ENCODE results near the gene EXOC3L4.

The EXOC3L4 gene

DNA sequence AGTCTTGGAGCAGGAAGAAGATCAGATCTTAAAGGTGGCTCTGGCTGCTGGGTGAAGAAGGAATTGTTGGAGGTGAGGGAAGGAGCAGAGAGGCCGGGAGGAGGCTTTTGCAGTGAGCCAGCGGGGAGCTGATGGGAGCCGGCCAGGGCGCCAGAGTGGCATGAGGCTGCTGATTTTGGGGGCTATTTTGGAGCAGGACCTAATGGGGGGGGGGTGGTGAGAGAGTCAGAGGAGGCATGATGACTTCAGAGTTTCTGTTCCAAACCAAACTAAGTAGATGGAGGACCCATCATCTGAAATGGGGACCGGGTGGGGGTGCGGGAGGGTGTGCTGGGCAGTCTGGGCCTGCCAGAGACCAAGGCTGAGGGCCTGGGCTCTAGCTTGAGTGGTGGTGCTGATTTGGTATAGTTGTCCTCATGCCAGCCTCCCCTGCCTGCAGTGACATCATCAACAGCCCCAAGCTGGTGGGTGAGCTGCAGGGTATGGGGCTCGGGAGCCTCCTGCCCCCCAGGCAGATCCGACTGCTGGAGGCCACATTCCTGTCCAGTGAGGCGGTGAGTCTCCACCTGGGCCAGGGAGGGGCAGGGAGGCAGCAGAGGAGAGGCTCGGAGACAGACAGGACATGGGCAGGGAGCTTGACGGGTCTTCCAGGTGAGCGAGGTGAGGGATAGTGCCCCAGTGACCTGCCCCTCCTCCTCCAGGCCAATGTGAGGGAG, 34.9 kb downstream of the EXOC3L4 start:
- no peak for DNase-seq

DNA sequence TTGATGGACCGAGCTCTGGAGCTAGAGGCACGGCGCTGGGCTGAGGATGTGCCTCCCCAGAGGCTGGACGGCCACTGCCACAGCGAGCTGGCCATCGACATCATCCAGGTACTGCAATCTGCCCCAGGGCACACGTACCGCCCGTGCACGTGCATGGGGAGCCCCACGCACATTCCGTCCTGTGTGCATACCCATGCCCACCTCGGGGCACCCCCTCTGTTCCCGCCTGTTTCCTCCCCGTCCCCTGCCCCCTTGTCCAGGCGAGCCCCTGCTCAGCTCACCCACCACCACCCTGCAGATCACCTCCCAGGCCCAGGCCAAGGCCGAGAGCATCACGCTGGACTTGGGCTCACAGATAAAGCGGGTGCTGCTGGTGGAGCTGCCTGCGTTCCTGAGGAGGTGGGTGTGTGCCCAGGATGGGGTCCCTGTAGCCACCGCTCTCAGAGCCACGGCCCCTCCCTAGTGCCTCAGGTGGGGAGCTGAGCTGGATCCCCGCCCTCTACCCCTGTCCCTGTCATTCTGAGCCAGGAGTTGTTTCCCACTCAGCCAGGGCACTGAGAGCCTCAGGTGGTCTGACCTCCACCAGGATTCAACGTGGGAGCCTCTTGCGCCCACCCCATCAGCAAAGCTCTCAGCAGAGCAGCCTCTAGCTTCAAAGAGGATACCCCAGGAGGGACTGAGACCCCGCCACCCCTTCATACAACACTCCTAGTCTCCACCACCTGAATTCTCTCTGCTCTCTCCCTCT, 35.7 kb downstream of the EXOC3L4 start:
- DNase-seq = no peak

DNA sequence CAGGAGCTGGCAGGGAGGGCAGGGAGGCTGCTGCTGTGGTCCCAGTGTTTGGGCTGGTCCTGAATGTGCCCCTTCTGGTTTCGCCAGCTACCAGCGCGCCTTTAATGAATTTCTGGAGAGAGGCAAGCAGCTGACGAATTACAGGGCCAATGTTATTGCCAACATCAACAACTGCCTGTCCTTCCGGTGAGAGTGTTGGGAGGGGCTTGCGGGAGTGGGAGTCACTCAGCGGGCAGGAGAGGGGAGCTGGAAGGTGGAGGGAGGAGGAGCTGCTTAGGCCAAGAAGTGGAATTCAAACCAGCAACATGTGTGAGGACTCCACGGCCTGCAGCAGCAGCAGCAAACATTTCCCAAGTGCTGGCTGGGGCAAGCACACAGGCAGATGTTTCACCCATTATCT, 36.4 kb downstream of the EXOC3L4 start:
- no peak for DNase-seq

DNA sequence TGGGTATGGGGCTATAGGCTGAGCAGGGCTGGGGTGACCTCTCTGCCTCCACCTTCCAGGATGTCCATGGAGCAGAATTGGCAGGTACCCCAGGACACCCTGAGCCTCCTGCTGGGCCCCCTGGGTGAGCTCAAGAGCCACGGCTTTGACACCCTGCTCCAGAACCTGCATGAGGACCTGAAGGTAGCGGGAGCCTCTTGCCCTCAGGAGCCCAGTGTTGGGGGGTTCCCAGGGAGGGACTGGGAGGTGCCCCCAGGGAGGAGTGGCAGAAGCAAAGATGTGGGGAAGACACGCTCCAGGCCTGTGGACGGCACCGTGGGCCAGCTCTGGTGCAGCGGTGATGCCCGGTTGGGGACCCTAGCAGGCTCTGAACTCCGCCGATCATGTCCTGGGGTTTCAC, 37.1 kb downstream of the EXOC3L4 start:
- no peak for DNase-seq

DNA sequence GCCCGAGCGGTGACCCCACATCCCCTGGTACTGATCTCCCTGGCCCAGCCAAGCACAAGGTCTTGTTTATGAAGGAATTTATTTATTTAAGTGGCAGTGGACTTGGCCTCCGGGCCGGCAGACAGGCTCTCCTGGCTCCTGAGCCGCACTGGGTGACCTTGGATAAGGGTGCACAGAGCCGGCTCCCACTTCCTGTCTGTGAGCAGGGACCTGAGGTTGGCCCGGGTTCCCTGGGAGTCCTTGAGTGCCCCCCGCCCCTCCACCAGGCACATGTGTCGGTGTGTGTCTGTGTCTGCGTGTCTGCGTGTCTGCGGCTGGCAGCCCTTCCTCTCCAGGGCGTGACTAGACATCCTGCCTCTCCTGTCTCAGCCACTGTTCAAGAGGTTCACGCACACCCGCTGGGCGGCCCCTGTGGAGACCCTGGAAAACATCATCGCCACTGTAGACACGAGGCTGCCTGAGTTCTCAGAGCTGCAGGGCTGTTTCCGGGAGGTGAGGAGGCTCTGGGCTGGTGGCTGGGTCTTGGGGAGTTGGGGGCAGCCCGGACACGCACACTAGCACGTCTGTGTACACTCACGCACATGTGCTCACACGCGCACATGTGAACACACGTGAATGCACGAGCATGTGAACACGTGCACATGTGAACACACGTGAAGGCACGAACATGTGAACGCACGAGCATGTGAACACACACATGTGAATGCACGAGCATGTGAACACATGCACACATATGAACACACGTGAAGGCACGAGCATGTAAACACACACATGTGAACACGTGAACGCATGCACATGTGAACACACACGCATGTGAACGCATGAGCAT, 38.1 kb downstream of the EXOC3L4 start:
- DNase-seq = no peak

DNA sequence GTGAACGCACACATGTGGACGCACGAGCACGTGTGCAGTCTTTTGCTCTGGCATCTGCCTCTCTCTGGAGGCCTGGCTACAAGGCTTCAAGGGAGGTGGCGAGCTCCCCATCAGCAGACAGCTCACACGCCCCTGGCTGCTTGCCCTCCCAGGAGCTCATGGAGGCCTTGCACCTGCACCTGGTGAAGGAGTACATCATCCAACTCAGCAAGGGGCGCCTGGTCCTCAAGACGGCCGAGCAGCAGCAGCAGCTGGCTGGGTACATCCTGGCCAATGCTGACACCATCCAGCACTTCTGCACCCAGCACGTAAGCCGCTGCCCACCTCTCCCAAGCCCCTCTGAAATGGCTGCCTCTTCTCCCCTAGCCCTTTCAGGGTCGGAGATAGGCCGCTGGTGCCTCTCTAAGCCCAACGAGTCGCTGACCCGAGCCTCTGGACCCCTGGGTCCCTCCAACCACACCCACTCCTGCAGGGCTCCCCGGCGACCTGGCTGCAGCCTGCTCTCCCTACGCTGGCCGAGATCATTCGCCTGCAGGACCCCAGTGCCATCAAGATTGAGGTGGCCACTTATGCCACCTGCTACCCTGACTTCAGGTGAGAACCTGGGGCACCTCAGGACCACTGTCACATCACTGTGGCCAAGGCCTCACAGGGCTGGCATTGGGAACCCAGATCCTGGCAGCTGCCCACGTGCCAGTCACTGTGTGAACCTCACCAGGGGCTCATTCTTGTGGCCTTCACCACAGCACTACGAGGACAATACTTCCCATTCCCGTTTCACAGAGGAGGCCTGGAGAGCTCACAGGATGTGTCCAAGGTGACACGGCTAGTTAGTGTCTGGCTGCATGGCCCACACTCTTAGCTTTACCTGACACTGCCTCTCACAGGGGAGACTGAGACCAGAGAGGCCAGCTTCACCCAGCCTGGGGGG, 39.0 kb downstream of the EXOC3L4 start:
- no peak for DNase-seq

DNA sequence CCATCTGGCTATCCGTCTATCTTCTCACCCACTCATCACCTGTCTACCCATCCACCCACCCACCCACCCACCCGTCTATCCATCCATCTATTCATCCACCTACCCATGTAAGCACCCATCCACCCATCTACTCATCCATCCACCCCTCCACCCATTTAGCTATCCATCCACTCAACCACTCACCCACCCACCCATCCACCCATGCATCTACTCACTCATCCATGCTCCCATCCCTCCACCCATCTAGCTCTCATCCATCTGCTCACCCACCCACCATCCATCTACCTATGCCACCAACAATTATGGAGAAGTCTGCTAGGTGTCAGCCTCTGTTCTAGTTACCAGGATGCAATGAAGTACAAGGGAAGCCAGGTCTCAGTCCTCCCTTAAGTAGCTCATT, 39.9 kb downstream of the EXOC3L4 start:
- no peak for DNase-seq

DNA sequence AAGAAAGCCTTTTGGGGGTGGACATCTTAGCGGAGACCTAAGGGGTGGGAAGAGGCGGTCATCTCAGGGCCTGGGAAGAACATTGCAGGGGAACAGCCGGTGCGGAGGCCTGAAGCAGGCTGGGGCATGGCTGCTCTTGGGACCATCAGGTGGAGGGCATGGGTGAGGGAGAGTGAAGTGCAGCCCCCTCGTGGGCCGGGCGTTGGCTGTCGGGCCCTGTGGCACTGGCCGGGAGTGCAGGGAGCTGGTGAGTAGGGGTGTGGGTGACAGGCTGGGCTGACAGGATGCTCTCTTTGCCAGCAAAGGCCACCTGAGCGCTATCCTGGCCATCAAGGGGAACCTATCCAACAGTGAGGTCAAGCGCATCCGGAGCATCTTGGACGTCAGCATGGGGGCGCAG, 40.4 kb downstream of the EXOC3L4 start:
- no peak for DNase-seq

DNA sequence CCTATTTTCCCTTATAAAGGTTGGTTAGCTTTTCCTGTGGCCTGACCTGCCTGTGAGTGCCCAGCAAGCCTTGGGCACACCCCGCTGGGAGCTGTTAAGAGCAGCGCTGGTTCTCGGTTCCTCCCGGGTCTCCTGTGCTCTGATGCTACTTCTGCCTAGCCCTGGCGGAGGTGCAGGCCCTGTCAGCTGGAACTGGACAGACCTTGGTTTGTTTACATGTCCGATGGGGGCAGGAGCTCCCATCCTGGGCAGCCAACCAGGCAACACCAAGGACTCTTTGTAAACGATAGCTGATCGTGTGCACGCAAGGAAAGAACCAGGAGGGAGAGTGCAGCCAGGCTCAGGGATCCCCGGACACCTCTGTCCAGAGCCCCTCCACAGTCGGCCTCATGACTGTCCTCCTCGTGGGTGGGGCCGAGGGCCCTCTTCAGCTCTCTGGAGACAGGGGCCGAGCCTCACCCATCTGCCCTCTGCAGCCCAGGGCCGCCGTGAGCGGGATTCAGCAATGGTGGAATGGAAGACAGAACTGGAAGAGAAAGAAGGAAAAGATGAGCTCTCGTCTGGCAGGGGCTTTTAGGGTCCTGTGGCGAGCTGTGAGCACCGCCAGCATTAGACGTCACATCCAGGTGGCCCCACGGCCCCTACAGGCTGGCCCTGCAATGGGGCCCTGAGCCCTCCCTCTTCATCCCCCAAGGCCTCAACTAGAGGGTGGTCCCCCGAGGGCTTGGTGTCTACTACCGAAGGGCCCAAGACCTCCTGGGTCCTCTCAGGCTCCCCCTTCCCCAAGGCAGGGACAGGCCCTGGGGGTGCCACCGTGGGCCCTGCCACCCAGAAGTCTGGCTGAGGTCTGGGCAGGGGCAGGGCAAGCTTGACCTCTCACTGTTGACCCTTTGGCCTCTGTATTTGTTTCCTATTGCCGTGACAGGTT, 41.1 kb downstream of the EXOC3L4 start:
- no peak for DNase-seq

DNA sequence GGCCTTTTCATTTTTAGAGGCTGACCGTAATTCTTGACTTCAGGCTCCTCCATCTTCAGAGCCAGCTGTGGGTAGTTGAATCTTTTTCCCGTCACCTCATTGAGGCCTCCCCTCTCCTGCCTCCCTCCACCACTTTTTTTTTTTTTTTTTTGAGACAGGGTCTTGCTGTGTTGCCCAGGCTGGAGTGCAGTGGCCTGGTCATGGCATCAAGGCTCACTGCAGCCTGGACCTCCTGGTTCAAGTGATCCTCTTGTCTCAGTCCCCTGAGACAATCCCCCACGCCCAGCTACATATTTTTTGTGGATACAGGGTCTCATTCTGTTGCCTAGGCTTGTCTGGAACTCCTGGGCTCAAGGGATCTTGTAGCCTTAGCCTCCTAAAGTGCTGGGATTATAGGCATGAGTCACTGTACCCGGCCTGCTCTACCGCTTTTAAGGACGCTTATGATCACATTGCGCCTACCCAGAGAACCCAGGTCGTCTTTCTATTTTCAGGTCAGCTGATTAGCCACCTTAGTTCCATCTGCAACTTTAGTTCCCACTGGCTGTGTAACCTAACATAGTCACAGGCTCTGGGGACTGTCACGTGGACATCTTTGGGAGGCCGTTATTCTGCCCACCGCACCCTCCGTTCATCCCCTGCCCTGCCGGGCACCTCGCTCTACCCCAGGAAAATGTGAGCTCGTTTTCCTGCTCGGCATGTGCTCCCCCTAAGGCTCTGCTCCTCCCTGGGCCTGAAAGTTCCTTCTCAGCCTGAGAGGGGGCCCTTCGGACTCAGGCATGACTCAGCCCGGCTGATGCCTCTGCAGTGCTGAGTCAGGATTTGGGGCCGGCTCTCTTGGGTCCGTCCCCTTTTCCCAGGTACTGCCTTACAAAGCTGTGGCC, 42.1 kb downstream of the EXOC3L4 start:
- DNase-seq = peak in 1 of 58 donors; percentile 17

DNA sequence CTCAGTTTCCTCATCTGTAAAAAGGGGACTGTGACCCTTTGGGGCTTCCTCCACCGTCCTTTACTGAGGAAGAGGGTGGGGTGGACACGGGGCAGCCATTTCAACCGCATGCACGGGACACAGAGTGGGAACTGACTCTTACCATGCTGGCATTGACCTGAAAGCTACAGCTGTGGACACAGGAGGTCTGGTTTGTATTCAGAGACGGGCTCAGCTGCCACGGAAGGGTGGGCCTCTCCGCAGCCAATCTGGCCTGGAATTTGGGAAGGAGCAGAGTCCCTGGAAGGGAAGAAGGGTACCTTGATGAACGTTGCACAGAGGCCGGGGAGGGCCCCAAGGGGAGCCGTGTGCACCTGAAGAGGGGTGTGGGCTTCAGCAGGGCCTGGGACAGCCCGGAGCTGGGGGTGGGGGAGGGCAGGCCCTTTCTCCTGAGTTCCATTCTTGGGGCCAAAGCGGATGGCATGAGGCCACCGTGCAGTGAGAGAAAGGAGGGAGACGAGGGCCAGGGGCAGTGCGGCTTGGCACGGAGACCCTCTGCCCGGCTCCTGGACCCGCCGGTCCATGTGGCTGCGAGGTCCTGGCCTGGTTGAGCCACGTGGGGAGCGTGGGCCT, 43.3 kb downstream of the EXOC3L4 start:
- DNase-seq = no peak

DNA sequence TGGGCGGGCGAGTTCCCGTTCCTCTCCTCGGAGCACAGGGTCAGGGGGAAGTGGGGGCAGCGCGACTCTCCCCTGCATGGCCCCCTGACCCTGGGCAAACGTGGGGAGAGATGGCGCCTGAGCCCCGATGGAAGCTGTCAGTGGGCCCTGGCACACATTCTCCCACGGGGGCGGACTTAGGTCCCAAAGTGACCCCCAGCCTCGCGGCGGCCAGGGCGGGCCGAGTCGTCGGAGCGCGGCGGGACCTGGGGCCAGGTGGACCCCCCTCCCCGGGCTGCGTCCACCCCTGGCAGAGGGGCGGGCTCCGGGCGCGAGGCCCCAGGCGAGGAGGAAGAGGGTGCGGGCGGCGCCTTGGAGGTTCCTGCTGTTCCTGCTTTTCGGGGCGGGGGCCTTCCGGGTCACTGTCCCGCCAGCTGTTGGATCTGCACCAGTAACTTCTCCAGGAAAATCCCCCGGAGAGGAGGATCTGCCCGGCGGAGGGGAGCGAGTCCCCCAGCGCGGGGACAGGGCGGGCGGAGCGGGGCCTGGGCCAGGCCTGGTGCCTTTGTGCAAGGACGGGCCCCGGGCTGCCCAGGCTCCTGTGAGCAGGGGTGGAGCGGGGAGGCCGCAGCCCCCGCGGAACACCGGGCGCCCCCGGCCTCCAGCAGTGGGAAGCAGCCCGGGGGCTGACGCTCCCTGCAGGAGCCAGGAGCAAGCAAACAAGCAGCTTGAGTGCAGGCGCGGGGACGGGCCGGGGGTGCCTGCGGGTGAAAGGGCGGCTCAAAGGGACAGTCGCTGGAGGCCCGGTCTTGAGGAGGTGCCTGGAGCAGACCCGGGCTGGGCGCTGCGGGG, 44.0 kb downstream of the EXOC3L4 start:
- no peak for DNase-seq

DNA sequence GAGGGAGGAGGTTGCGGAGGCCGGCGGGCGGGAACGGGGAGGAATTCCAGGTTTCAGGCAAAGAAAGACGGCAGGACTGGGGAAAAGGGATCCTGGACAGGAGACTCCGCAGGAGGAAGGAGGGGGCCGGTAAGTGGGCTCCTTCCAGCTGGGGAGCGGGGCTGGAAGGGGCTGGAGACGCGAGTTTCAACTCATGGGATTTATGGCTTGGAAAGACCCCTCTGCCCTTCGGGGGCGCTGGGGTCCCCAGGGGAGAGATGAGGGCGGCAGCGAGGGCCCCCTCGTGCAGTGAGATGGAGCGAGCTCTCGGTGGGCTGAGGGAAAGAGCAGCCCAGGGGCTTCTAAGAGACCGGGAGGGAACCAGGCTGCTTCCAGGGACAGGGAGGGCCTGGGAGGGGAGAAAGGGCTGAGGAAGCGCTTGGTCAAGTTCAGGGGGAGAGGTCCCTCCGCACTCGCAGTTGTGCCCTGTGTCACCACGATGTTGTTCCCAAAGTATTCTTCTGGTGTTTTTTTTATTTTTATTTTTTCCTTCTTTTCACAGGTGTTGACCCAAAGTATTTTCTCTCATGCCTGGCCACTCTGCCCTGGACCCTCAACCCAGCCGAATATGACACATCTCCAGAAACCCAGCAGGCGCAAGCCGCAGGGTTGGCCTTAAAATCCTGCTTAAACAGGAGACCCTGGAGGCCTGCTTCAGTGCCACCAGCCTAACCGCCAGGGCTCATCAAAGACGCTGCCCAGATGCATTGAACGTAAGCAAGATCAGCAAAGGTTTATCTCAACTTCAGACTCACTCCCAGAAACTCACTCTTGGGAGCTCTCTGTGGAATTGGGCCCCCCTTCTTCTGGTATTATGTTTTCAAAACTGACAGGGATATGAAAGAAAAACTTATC, 44.9 kb downstream of the EXOC3L4 start:
- DNase-seq = no peak

DNA sequence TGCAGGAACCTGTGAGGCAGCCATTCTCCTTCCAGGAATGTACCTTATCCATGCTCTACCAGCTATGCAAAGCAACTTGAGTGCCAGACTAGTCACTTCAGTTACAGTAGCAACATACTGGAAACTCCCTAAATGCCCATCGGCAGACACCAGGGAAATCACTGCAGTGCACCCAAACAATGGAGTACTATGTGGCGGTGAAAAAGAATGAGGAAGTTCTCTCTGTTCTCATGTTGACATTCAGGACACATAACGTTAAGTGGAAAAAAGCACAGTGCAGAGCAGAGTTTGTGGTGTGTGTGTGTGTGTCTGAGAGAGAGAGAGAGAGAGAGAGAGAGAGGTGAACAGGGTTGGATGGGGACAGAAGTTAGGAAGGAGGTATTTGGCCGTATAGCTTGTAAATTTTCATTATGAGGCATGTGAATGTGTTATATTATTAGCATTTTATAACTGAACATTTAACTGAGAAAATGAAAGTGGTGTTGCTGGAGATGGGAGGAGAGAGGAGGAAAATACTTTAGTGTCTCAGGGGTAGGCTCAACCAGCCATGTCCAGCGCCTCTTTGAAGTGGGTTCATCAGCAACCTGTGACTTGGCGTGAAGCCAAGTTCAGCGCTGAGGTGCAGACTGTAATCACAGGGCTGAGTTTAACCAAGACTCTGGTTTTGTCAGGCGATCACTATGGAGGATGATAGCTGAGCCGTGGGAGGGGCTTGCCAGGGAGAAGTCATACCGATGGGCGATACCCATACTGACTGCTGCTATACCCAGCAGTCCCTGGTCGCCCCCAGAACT, 46.0 kb downstream of the EXOC3L4 start:
- DNase-seq = peak in 1 of 58 donors; percentile 17

DNA sequence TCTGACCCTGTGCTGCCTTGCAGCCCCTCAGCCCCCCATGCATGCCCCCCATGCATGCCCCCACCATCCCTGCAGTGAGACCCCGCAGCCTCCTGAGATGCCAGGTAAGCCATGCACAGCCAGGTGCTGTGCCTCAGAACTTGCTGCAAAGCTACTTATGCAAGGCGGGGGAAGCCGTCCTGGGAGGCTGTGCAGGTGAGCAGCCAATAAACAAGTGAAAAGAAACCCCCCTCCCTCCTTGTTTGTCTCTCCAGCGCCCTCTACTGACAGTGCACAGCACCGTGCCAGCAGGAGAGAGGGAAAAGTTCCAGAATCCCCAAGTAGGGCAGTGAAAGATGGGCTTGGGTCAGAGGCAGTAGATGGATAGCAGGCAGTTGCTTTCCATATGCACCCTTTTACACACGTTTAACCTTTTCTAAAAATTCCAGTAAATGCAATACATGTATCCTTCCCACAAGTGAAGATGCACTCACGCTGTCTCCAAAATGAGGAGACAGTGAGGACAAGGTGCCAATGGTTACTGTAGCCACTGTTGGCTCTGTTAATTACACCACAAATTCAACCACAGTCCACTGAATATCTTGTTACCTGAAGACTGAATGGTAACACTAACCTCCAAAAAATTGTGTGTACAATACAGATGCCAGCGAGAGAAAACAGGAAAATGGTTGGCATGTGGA, 46.7 kb downstream of the EXOC3L4 start:
- DNase-seq = peak in 1 of 58 donors; percentile 24

All from anterior cingulate cortex (tissue), 58 donors.